Panc1 (cell line): ENCODE results near the gene RIPPLY3. TPM values are rescaled to one million over a fixed set of nuclear protein-coding genes. Genes with fewer than 3 reads are reported as not detected.

Experiments used
- ATAC-seq: fragments of 200-7000 bp; cut with Tn5 transposase; 2 replicates; pipeline ENCODE4 v1.9.1; 2020; ENCODE audit warnings: mild to moderate bottlenecking, moderate library complexity
- BruUV-seq: library from RNA; stranded (reverse); fragments of 400-500 nt; replicated peaks from 2 replicates; lab custom pipeline; 2021; lab: Mats Ljungman, UMichigan
- CTCF ChIA-PET: fragments of 300-600 bp; sonication (Branson Sonifier 250); formaldehyde crosslinking; loops from one replicate; lab custom pipeline; 2022; ENCODE audit warnings: antibody characterized with exemption; lab: Charles Lee
- POLR2A ChIA-PET: fragments of 300-600 bp; sonication (Branson Sonifier 250); formaldehyde crosslinking; loops from one replicate; lab custom pipeline; 2022; ENCODE audit warnings: antibody characterized with exemption; lab: Charles Lee
- DNase-seq: peaks from one replicate; pipeline ENCODE4 v3.0.0-alpha.2; 2010; ENCODE audit warnings: low read depth, low spot score
- H3K27ac ChIP-seq: 2 replicates; pipeline ENCODE4 v1.5.1; 2011; ENCODE audit warnings: mild to moderate bottlenecking, low read length, inconsistent platforms
- H3K27me3 ChIP-seq: fragments of 200-500 bp; sonication (Bioruptor generic); 2 replicates; pipeline ENCODE4 v1.6.0; 2014; ENCODE audit warnings: low read length, inconsistent platforms; ENCODE audit not compliant: control insufficient read depth, insufficient read depth
- H3K36me3 ChIP-seq: fragments of 200-500 bp; sonication (Bioruptor generic); 2 replicates; pipeline ENCODE4 v1.5.1; 2014; ENCODE audit warnings: inconsistent platforms, mild to moderate bottlenecking, low read length, moderate library complexity; ENCODE audit not compliant: control insufficient read depth, insufficient read depth
- H3K4me1 ChIP-seq: 2 replicates; pipeline ENCODE4 v1.5.1; 2011; ENCODE audit warnings: inconsistent platforms, mild to moderate bottlenecking, low read length, moderate library complexity; ENCODE audit not compliant: control insufficient read depth, insufficient read depth
- H3K4me3 ChIP-seq, 2 experiments: 2 replicates each; pipeline ENCODE4 v1.5.1; 2011 to 2012; ENCODE audit warnings: low read depth in 2 of 2, low read length in 2 of 2, mild to moderate bottlenecking in 2 of 2, inconsistent platforms in 1 of 2, moderate library complexity in 1 of 2
- H3K9me3 ChIP-seq: fragments of 200-500 bp; sonication (Bioruptor generic); 2 replicates; pipeline ENCODE4 v1.5.1; 2014; ENCODE audit warnings: low read depth, mild to moderate bottlenecking, inconsistent platforms, low read length, moderate library complexity; ENCODE audit not compliant: control insufficient read depth, insufficient read depth
- CTCF ChIP-seq: fragments of 450-650 bp; IDR thresholded peaks from 2 replicates; pipeline ENCODE4 v1.5.1; 2017; ENCODE audit warnings: mild to moderate bottlenecking
- POLR2AphosphoS5 ChIP-seq: IDR thresholded peaks from 2 replicates; pipeline ENCODE4 v1.6.1; 2012; ENCODE audit warnings: mild to moderate bottlenecking, low read depth, low read length, moderate library complexity
- REST ChIP-seq, 2 experiments: IDR thresholded peaks; 2 replicates each; pipeline ENCODE4 v1.6.1; 2011 to 2012; ENCODE audit warnings: low read depth in 2 of 2, control low read depth in 1 of 2, low read length in 1 of 2, mild to moderate bottlenecking in 1 of 2, moderate library complexity in 1 of 2; ENCODE audit not compliant: insufficient read depth in 1 of 2
- SIN3A ChIP-seq: IDR thresholded peaks from 2 replicates; pipeline ENCODE4 v1.6.1; 2012; ENCODE audit warnings: low read depth, mild to moderate bottlenecking, low read length, moderate library complexity, borderline replicate concordance; ENCODE audit not compliant: insufficient read depth
- TCF7L2 ChIP-seq: IDR thresholded peaks from 2 replicates; pipeline ENCODE4 v1.6.1; 2011; ENCODE audit warnings: mild to moderate bottlenecking, low read depth, low read length, inconsistent platforms
- in situ Hi-C: cut with HindIII; loops from 2 replicates; pipeline ENCODE4 v1.10.0; 2016; ENCODE audit warnings: low sequenced_read_pairs, low pct_unique_long_range_greater_than_20kb
- intact Hi-C: fragments of 100-400 bp; cut with micrococcal nuclease; formaldehyde crosslinking; loops from one replicate; pipeline ENCODE4 v1.10.0; 2022; ENCODE audit not compliant: unreplicated experiment
- total RNA-seq: library from RNA; stranded (reverse); gene quantifications from one replicate; pipeline ENCODE4 v1.2.1, GENCODE V29; 2021; ENCODE audit not compliant: unreplicated experiment

Gene RIPPLY3
- total RNA-seq, 1 experiment from 2014 or later = 1.2 TPM

DNA sequence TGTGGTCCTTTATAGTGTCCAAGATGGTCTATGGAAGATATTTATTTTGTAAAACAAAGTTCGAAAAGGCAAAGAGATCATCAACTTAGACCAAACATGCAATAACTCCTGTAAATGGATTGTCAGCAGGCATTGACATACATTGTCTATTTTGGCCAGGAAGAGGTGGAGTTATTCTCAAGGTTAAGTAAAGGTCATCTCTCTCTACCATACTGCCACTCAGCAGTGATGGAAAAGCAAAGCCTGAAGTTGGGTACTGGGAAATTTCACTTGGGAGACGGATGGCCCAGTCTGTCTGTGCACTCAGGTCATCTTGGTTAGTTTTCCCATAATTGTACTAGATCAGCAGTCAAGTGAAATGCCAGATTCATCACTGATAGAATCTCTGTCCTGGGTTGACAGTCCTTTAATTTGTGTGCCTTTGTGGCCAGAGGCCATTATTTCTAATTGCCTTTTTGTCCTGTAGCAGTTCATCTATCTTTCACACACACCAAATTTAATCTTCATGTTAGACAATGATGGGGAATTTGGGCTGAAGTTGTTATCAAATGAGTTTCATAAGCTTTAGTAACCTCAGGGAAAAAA is 48.9 kb downstream of the RIPPLY3 start:
- intact Hi-C loops = no loop called here
- ChIA-PET POLR2A (no interaction called here), CTCF (no interaction called here)
- Histone ChIP-seq H3K4me3 (no peak overlapping the region), H3K27me3 (no peaks in the 10 kb centered on the region), H3K36me3 (no peaks in the 10 kb centered on the region), H3K9me3 (no peaks in the 10 kb centered on the region), H3K4me1 (peaks cover 4% of the 10 kb centered on the region), H3K27ac (no peak overlapping the region)
- DNase-seq (no peak), ATAC-seq (no peak)
- in situ Hi-C loops = no loop called here
- no peak for TF ChIP-seq SIN3A
- TF ChIP-seq POLR2AphosphoS5 = no peak
- no peak for TF ChIP-seq REST (IDR thresholded peaks at IDR 0.05; ENCODE audit: insufficient read depth in 1 of 2, low read depth in 2 of 2, low read length in 1 of 2)
- no peak for TF ChIP-seq TCF7L2
- TF ChIP-seq CTCF = no peak
- BruUV-seq = no TSS peak

GRCh38 chr21:37057614-37058013 is 51.1 kb downstream of the RIPPLY3 start:
- Histone ChIP-seq H3K27ac (no peak overlapping the region), H3K27me3 (no peaks in the 10 kb centered on the region), H3K4me3 (no peak overlapping the region), H3K4me1 (peaks cover 13% of the 10 kb centered on the region), H3K9me3 (no peaks in the 10 kb centered on the region), H3K36me3 (no peaks in the 10 kb centered on the region)
- no TSS peak for BruUV-seq
- CTCF ChIA-PET = no interaction called here
- DNase-seq = no peak
- no peak for ATAC-seq
- in situ Hi-C loops = no loop called here
- TF ChIP-seq TCF7L2 (no peak), SIN3A (no peak), REST (IDR thresholded peaks at IDR 0.05; ENCODE audit: insufficient read depth in 1 of 2, low read depth in 2 of 2, low read length in 1 of 2) (no peak), POLR2AphosphoS5 (no peak), CTCF (no peak)
- intact Hi-C loops = no loop called here
- POLR2A ChIA-PET = no interaction called here
